ENCODE results near the gene ANKMY2.
A peak's percentile ranks its signal among the peaks of the same experiment; 100 is the strongest.

Gene ANKMY2

DNA sequence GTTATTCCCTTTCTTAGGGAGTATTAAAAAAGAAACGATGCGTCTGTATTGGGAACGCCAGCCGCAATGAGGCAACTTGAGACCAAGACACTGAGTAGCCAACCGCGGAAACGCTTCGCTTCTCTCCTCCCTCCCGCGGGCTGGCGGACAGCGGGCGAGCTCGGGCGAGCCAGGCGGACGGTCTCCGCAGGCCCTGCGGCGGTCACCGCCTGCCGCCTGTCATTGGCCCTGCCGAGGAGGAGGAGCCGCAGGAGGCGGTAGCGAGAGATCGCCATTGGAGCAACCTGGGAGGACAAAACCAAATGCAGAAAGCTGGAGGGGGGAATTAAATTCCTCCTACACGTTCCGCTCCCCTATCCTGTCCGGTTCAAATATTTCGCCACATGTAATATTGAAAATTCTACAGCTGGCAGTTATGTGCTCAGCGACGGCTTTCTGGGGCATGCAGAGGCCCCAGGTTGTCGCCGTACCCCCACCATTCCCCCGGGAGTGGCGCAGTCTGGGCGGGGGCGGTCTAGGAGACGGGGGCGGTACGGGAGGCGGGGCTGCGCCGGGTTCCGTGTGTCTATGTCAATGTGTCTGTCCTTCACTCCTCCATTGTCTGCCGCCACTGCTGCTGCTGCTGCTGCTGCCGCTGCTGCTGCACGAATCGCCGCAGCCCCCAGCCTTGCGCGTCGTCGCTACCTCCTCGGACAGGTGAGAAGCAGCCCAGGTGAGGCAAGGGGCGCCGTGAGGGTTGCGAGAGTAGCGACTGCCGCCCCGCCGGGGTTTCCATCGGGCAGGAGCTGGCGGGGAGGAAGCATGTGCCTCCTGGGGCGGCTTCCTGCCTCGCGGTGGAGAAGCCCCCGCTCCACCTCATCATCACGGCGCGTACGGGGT is at the start of gene ANKMY2, which contains the start of gene BZW2 (continued):
- TF ChIP-seq, protein P1, sequence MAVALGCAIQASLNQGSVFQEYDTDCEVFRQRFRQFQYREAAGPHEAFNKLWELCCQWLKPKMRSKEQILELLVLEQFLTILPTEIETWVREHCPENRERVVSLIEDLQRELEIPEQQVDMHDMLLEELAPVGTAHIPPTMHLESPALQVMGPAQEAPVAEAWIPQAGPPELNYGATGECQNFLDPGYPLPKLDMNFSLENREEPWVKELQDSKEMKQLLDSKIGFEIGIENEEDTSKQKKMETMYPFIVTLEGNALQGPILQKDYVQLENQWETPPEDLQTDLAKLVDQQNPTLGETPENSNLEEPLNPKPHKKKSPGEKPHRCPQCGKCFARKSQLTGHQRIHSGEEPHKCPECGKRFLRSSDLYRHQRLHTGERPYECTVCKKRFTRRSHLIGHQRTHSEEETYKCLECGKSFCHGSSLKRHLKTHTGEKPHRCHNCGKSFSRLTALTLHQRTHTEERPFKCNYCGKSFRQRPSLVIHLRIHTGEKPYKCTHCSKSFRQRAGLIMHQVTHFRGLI (tag by site-specific recombination; IDR thresholded peaks at IDR 0.05) = no peak
- TF ChIP-seq BCL11A (tag by site-specific recombination; IDR thresholded peaks at IDR 0.05; ENCODE audit: low read depth) (no peak), EGR2 (tag by site-specific recombination; IDR thresholded peaks at IDR 0.05; ENCODE audit: low read depth) (peak; percentile 91), ZBTB17 (tag by site-specific recombination; IDR thresholded peaks at IDR 0.05) (0 out of 2 replicates have a peak, but pooled peaks have one; percentile 21), ZNF610 (tag by site-specific recombination; IDR thresholded peaks at IDR 0.05; ENCODE audit: borderline replicate concordance) (no peak), YY1 (tag by site-specific recombination; IDR thresholded peaks at IDR 0.05) (no peak), ZNF707 (tag by site-specific recombination; IDR thresholded peaks at IDR 0.05) (no peak), IKZF3 (tag by site-specific recombination; IDR thresholded peaks at IDR 0.05) (no peak), HOXC10 (CRISPR knock-in tag; IDR thresholded peaks at IDR 0.05) (no peak), YY2 (tag by site-specific recombination; IDR thresholded peaks at IDR 0.05) (no peak), SP3 (tag by site-specific recombination; IDR thresholded peaks at IDR 0.05) (peak; percentile 98), ZNF549 (tag by site-specific recombination; IDR thresholded peaks at IDR 0.05) (no peak), ZNF624 (tag by site-specific recombination; IDR thresholded peaks at IDR 0.05) (no peak), TCF7L2 (IDR thresholded peaks at IDR 0.05; ENCODE audit: borderline replicate concordance, low read depth, low read length) (no peak)
- TF ChIP-seq, protein P2, sequence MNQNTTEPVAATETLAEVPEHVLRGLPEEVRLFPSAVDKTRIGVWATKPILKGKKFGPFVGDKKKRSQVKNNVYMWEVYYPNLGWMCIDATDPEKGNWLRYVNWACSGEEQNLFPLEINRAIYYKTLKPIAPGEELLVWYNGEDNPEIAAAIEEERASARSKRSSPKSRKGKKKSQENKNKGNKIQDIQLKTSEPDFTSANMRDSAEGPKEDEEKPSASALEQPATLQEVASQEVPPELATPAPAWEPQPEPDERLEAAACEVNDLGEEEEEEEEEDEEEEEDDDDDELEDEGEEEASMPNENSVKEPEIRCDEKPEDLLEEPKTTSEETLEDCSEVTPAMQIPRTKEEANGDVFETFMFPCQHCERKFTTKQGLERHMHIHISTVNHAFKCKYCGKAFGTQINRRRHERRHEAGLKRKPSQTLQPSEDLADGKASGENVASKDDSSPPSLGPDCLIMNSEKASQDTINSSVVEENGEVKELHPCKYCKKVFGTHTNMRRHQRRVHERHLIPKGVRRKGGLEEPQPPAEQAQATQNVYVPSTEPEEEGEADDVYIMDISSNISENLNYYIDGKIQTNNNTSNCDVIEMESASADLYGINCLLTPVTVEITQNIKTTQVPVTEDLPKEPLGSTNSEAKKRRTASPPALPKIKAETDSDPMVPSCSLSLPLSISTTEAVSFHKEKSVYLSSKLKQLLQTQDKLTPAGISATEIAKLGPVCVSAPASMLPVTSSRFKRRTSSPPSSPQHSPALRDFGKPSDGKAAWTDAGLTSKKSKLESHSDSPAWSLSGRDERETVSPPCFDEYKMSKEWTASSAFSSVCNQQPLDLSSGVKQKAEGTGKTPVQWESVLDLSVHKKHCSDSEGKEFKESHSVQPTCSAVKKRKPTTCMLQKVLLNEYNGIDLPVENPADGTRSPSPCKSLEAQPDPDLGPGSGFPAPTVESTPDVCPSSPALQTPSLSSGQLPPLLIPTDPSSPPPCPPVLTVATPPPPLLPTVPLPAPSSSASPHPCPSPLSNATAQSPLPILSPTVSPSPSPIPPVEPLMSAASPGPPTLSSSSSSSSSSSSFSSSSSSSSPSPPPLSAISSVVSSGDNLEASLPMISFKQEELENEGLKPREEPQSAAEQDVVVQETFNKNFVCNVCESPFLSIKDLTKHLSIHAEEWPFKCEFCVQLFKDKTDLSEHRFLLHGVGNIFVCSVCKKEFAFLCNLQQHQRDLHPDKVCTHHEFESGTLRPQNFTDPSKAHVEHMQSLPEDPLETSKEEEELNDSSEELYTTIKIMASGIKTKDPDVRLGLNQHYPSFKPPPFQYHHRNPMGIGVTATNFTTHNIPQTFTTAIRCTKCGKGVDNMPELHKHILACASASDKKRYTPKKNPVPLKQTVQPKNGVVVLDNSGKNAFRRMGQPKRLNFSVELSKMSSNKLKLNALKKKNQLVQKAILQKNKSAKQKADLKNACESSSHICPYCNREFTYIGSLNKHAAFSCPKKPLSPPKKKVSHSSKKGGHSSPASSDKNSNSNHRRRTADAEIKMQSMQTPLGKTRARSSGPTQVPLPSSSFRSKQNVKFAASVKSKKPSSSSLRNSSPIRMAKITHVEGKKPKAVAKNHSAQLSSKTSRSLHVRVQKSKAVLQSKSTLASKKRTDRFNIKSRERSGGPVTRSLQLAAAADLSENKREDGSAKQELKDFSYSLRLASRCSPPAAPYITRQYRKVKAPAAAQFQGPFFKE (tag by site-specific recombination; IDR thresholded peaks at IDR 0.05; ENCODE audit: borderline replicate concordance) = no peak
- TF ChIP-seq, protein P3, sequence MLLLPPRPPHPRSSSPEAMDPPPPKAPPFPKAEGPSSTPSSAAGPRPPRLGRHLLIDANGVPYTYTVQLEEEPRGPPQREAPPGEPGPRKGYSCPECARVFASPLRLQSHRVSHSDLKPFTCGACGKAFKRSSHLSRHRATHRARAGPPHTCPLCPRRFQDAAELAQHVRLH (tag by site-specific recombination; IDR thresholded peaks at IDR 0.05) = peak; percentile 33; the same call in 1 of the 2 replicates
- TF ChIP-seq, protein P4, sequence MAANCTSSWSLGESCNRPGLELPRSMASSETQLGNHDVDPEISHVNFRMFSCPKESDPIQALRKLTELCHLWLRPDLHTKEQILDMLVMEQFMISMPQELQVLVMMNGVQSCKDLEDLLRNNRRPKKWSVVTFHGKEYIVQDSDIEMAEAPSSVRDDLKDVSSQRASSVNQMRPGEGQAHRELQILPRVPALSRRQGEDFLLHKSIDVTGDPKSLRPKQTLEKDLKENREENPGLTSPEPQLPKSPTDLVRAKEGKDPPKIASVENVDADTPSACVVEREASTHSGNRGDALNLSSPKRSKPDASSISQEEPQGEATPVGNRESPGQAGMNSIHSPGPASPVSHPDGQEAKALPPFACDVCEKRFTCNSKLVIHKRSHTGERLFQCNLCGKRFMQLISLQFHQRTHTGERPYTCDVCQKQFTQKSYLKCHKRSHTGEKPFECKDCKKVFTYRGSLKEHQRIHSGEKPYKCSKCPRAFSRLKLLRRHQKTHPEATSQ (tag by site-specific recombination; IDR thresholded peaks at IDR 0.05) = 0 out of 2 replicates have a peak, but pooled peaks have one; percentile 31
- TF ChIP-seq, protein P5, sequence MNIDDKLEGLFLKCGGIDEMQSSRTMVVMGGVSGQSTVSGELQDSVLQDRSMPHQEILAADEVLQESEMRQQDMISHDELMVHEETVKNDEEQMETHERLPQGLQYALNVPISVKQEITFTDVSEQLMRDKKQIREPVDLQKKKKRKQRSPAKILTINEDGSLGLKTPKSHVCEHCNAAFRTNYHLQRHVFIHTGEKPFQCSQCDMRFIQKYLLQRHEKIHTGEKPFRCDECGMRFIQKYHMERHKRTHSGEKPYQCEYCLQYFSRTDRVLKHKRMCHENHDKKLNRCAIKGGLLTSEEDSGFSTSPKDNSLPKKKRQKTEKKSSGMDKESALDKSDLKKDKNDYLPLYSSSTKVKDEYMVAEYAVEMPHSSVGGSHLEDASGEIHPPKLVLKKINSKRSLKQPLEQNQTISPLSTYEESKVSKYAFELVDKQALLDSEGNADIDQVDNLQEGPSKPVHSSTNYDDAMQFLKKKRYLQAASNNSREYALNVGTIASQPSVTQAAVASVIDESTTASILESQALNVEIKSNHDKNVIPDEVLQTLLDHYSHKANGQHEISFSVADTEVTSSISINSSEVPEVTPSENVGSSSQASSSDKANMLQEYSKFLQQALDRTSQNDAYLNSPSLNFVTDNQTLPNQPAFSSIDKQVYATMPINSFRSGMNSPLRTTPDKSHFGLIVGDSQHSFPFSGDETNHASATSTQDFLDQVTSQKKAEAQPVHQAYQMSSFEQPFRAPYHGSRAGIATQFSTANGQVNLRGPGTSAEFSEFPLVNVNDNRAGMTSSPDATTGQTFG (tag by site-specific recombination; IDR thresholded peaks at IDR 0.05; ENCODE audit: borderline replicate concordance) = no peak
- TF ChIP-seq, protein P6, sequence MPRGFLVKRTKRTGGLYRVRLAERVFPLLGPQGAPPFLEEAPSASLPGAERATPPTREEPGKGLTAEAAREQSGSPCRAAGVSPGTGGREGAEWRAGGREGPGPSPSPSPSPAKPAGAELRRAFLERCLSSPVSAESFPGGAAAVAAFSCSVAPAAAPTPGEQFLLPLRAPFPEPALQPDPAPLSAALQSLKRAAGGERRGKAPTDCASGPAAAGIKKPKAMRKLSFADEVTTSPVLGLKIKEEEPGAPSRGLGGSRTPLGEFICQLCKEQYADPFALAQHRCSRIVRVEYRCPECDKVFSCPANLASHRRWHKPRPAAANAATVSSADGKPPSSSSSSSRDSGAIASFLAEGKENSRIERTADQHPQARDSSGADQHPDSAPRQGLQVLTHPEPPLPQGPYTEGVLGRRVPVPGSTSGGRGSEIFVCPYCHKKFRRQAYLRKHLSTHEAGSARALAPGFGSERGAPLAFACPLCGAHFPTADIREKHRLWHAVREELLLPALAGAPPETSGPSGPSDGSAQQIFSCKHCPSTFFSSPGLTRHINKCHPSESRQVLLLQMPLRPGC (tag by site-specific recombination; IDR thresholded peaks at IDR 0.05) = no peak
- TF ChIP-seq, protein P7, sequence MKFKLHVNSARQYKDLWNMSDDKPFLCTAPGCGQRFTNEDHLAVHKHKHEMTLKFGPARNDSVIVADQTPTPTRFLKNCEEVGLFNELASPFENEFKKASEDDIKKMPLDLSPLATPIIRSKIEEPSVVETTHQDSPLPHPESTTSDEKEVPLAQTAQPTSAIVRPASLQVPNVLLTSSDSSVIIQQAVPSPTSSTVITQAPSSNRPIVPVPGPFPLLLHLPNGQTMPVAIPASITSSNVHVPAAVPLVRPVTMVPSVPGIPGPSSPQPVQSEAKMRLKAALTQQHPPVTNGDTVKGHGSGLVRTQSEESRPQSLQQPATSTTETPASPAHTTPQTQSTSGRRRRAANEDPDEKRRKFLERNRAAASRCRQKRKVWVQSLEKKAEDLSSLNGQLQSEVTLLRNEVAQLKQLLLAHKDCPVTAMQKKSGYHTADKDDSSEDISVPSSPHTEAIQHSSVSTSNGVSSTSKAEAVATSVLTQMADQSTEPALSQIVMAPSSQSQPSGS (tag by site-specific recombination; IDR thresholded peaks at IDR 0.05; ENCODE audit: low read depth) = no peak
